Measurements from ENCODE around the gene MAP3K14.
A peak's percentile ranks its signal among the peaks of the same experiment; 100 is the strongest.

DNA sequence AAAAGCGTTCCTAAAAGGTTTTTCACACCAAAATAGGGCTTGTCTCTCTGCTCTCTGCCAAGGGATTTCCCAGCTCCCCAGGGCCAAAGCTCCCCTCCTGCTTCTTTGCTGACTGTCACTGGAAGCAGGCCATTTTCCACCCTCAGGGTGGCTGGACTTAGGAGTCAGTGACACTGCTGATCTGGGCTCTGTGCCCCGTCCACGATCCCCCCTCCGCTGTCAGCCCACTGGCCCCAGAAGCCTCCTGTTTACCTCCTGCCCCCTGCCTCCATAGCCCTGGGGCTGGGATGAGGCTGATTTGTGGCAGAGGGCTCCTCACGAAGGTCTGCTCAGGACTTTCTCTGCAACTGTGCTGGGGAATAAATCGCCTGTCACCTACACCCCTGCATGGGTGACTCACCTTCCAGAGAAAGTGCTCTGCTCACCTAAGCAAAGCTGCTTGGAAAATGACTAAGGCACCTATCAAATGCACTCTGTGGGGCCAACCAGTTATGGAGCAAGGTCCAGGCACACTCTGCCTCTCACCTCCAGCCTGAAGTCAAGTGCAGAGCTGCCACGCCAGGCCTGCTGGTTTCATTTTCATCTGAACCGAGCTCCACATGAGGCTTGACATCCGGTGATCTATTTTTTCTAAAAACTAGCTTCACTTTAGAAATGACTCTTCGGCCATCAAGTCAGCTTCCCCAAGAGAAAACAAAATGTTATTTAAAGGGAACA is 4.9 kb downstream of the MAP3K14 start:
- TF ChIP-seq, protein P1, sequence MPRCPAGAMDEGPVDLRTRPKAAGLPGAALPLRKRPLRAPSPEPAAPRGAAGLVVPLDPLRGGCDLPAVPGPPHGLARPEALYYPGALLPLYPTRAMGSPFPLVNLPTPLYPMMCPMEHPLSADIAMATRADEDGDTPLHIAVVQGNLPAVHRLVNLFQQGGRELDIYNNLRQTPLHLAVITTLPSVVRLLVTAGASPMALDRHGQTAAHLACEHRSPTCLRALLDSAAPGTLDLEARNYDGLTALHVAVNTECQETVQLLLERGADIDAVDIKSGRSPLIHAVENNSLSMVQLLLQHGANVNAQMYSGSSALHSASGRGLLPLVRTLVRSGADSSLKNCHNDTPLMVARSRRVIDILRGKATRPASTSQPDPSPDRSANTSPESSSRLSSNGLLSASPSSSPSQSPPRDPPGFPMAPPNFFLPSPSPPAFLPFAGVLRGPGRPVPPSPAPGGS (IDR thresholded peaks at IDR 0.05; ENCODE audit: borderline replicate concordance, insufficient read depth, low read depth, low read length, poor library complexity, severe bottlenecking), result no peak
- TF ChIP-seq EP300 (IDR thresholded peaks at IDR 0.05; ENCODE audit: borderline replicate concordance in 1 of 2, control insufficient read depth in 1 of 2, low read depth in 2 of 2, low read length in 2 of 2) (peak in 1 of 2 experiments; percentile 66; a peak in 3 of 4 replicates), CREM (IDR thresholded peaks at IDR 0.05; ENCODE audit: low read depth) (0 out of 2 replicates have a peak, but pooled peaks have one; percentile 38), PAX8 (IDR thresholded peaks at IDR 0.05) (no peak), POLR2A (IDR thresholded peaks at IDR 0.05; ENCODE audit: low read depth, low read length) (peak; percentile 77), SMAD5 (IDR thresholded peaks at IDR 0.05; ENCODE audit: low read depth) (no peak)
- TF ChIP-seq, protein P2, sequence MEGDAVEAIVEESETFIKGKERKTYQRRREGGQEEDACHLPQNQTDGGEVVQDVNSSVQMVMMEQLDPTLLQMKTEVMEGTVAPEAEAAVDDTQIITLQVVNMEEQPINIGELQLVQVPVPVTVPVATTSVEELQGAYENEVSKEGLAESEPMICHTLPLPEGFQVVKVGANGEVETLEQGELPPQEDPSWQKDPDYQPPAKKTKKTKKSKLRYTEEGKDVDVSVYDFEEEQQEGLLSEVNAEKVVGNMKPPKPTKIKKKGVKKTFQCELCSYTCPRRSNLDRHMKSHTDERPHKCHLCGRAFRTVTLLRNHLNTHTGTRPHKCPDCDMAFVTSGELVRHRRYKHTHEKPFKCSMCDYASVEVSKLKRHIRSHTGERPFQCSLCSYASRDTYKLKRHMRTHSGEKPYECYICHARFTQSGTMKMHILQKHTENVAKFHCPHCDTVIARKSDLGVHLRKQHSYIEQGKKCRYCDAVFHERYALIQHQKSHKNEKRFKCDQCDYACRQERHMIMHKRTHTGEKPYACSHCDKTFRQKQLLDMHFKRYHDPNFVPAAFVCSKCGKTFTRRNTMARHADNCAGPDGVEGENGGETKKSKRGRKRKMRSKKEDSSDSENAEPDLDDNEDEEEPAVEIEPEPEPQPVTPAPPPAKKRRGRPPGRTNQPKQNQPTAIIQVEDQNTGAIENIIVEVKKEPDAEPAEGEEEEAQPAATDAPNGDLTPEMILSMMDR (IDR thresholded peaks at IDR 0.05 in 2 of 3, conservative IDR thresholded peaks at IDR 0.05 in 1 of 3; ENCODE audit: control insufficient read depth in 2 of 3, extremely low read depth in 1 of 3, insufficient read depth in 1 of 3, low read depth in 3 of 3, low read length in 3 of 3), result no peak
- TF ChIP-seq, protein P3, sequence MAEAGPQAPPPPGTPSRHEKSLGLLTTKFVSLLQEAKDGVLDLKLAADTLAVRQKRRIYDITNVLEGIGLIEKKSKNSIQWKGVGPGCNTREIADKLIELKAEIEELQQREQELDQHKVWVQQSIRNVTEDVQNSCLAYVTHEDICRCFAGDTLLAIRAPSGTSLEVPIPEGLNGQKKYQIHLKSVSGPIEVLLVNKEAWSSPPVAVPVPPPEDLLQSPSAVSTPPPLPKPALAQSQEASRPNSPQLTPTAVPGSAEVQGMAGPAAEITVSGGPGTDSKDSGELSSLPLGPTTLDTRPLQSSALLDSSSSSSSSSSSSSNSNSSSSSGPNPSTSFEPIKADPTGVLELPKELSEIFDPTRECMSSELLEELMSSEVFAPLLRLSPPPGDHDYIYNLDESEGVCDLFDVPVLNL (IDR thresholded peaks at IDR 0.05; ENCODE audit: low read depth, low read length), result no peak

All from GM12878 (cell line).